ENCODE measurements around the gene S100A4.

DNA sequence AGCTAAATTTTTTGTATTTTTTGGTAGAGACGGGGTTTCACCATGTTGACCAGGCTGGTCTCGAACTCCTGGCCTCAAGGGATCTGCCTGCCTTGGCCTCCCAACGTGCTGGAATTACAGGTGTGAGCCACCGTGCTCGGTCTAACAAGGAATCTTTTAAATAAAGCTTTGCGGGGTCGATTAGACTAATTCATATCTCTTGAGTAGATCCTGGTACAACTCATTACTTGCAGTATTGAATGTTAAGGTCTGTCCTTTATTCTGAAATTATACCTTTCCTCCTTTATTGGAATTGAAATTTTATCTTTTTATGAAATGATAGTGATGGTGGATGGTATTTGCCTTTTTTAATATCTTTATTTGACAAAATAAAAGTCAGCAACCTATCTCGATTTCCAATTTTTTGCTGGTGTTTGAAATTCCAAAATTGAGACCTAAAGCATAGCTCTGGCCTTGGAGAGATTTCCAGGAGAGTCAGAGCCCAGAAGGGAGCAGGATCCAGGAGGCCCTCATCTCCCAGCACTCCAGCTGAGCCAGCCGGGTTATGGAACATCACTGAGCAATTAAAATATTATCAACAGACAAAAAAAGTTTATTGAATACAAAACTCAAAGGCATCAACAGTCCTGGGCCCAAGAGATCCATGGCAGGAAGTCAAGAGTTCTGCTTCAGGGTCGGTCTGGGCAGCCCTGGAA is 15.3 kb upstream of the S100A4 start:
- no peak for TF ChIP-seq TAF1 (IDR thresholded peaks at IDR 0.05; ENCODE audit: borderline replicate concordance, insufficient read depth, low read length)
- no peak for TF ChIP-seq POLR2AphosphoS5 (IDR thresholded peaks at IDR 0.05; ENCODE audit: low read depth, low read length)
- TF ChIP-seq REST (IDR thresholded peaks at IDR 0.05; ENCODE audit: insufficient read depth in 1 of 2, low read depth in 2 of 2, low read length in 2 of 2) = no peak
